Urinary bladder (tissue), 4 donors: ENCODE measurements around the gene BRICD5. TPM values are rescaled to one million over a fixed set of nuclear protein-coding genes. Genes with fewer than 3 reads are reported as not detected.
A peak's percentile ranks its signal among the peaks of the same experiment; 100 is the strongest.

ENCODE experiments used
- DNase-seq: peaks from one replicate; pipeline ENCODE4 v3.0.0-alpha.2; 2015; ENCODE audit errors: extremely low spot score
- H3K27ac ChIP-seq: one replicate; pipeline ENCODE4 v1.5.1; 2013; ENCODE audit warnings: low read depth, mild to moderate bottlenecking, moderate library complexity
- H3K36me3 ChIP-seq: one replicate; pipeline ENCODE4 v1.6.1; 2013; ENCODE audit warnings: mild to moderate bottlenecking, moderate library complexity; ENCODE audit not compliant: insufficient read depth
- H3K4me1 ChIP-seq: one replicate; pipeline ENCODE4 v1.6.1; 2013; ENCODE audit warnings: mild to moderate bottlenecking, moderate library complexity; ENCODE audit not compliant: insufficient read depth
- H3K4me3 ChIP-seq: one replicate; pipeline ENCODE4 v1.5.1; 2013; ENCODE audit warnings: low read depth, low read length
- WGBS: extraction: QIAGEN DNeasy Blood & Tissue Kit; methylation state at CpG from one replicate; pipeline ENCODE4 v1.1.7; 2013; 5-methylcytosine and 5-hydroxymethylcytosine counted together
- polyA plus RNA-seq: library from polyadenylated mRNA; stranded (reverse); fragments of 200-250 nt; gene quantifications from one replicate; pipeline ENCODE4 v1.2.3, GENCODE V29; 2013
- total RNA-seq: library from RNA; depleted of rRNA; stranded (reverse); fragments of >200 nt; gene quantifications from one replicate; pipeline ENCODE4 v1.2.3, GENCODE V29; 2014
- donor health status: healthy with polysubstance abuse.
- donor health status: healthy.

BRICD5 gene
- total and polyA plus RNA-seq, 2 donors: 4.0 to 5.0 TPM

- H3K27ac ChIP-seq: peak within 1 kb of the TSS; percentile 82
- under 1% methylated on average over 82 of the region's 82 CpGs for WGBS
- H3K4me1 ChIP-seq: no peaks in the 10 kb centered on the region
- no peaks in the 10 kb centered on the region for H3K36me3 ChIP-seq
- peak; percentile 95 for DNase-seq
- peak within 1 kb of the TSS; percentile 86 for H3K4me3 ChIP-seq
Measured at GRCh38 chr16:2223221-2223941, 12.7 kb upstream of the BRICD5 start, which contains the start of gene E4F1. Gene E4F1, plus strand, starts transcription at chr16:2223591. Its CDS starts 23 bp downstream, at chr16:2223614.

GRCh38 chr16:2216330-2216729, 5.7 kb upstream of the BRICD5 start:
- DNase-seq: no peak
- H3K4me1 ChIP-seq: no peaks in the 10 kb centered on the region
- H3K4me3 ChIP-seq: no peak overlapping the region
- 94% methylated on average over 4 of the region's 4 CpGs for WGBS
- H3K36me3 ChIP-seq: no peaks in the 10 kb centered on the region
- no peak overlapping the region for H3K27ac ChIP-seq

- peak within 1 kb of the TSS; percentile 70 for H3K27ac ChIP-seq
- no peaks in the 10 kb centered on the region for H3K36me3 ChIP-seq
- peak within 1 kb of the TSS; percentile 68 for H3K4me3 ChIP-seq
- DNase-seq: no peak
- WGBS: 1% methylated on average over 48 of the region's 48 CpGs
- no peaks in the 10 kb centered on the region for H3K4me1 ChIP-seq
Measured at GRCh38 chr16:2214719-2214968, 4.0 kb upstream of the BRICD5 start, which contains the start of gene PGP. Gene PGP, minus strand, starts transcription at chr16:2214840. Its CDS starts 63 bp downstream, at chr16:2214777.

GRCh38 chr16:2213817-2214718, 3.4 kb upstream of the BRICD5 start:
- DNase-seq: no peak
- Histone ChIP-seq H3K4me1 (no peaks in the 10 kb centered on the region), H3K36me3 (no peaks in the 10 kb centered on the region), H3K4me3 (peak overlapping the region; percentile 68), H3K27ac (peak overlapping the region; percentile 70)
- WGBS: under 1% methylated on average over 98 of the region's 98 CpGs

GRCh38 chr16:2212362-2213324, 2.0 kb upstream of the BRICD5 start:
- Histone ChIP-seq H3K4me3 (no peak overlapping the region), H3K27ac (no peak overlapping the region)
- no peak for DNase-seq

GRCh38 chr16:2211923-2212347, 1.3 kb upstream of the BRICD5 start:
- no peak overlapping the region for H3K4me3 ChIP-seq
- H3K4me1 ChIP-seq: no peaks in the 10 kb centered on the region
- no peaks in the 10 kb centered on the region for H3K36me3 ChIP-seq
- WGBS: 81% methylated on average over 11 of the region's 11 CpGs
- H3K27ac ChIP-seq: no peak overlapping the region
- DNase-seq: no peak

More at GRCh38 chr16:2212362-2213324, 2.0 kb upstream of the BRICD5 start:
- H3K4me1 ChIP-seq: no peaks in the 10 kb centered on the region
- 74% methylated on average over 19 of the region's 19 CpGs for WGBS
- no peaks in the 10 kb centered on the region for H3K36me3 ChIP-seq

GRCh38 chr16:2210009-2210332, 692 bp downstream of the BRICD5 start:
- WGBS: 94% methylated on average over 17 of the region's 17 CpGs
- Histone ChIP-seq H3K4me1 (peaks cover 2% of the 10 kb centered on the region), H3K36me3 (no peaks in the 10 kb centered on the region), H3K4me3 (no peak overlapping the region), H3K27ac (no peak overlapping the region)
- DNase-seq: no peak

- no peak overlapping the region for H3K27ac ChIP-seq
- 79% methylated on average over 29 of the region's 29 CpGs for WGBS
- H3K4me1 ChIP-seq: peaks cover 2% of the 10 kb centered on the region
- no peaks in the 10 kb centered on the region for H3K36me3 ChIP-seq
- H3K4me3 ChIP-seq: no peak overlapping the region
- no peak for DNase-seq
Measured at GRCh38 chr16:2209258-2210008, 1.2 kb downstream of the BRICD5 start.

GRCh38 chr16:2208772-2209171, 1.9 kb downstream of the BRICD5 start:
- H3K4me3 ChIP-seq: no peak overlapping the region
- H3K27ac ChIP-seq: no peak overlapping the region
- H3K4me1 ChIP-seq: peaks cover 2% of the 10 kb centered on the region
- WGBS: 91% methylated on average over 9 of the region's 9 CpGs
- DNase-seq: no peak
- H3K36me3 ChIP-seq: no peaks in the 10 kb centered on the region

GRCh38 chr16:2208308-2208707, 2.4 kb downstream of the BRICD5 start:
- 76% methylated on average over 23 of the region's 23 CpGs for WGBS

GRCh38 chr16:2207872-2208271, 2.8 kb downstream of the BRICD5 start:
- Histone ChIP-seq H3K4me3 (no peak overlapping the region), H3K4me1 (peaks cover 2% of the 10 kb centered on the region), H3K27ac (no peak overlapping the region), H3K36me3 (no peaks in the 10 kb centered on the region)
- 90% methylated on average over 9 of the region's 9 CpGs for WGBS
- no peak for DNase-seq

More at GRCh38 chr16:2208308-2208707, 2.4 kb downstream of the BRICD5 start:
- DNase-seq: no peak
- Histone ChIP-seq H3K27ac (no peak overlapping the region), H3K4me1 (peaks cover 2% of the 10 kb centered on the region), H3K4me3 (no peak overlapping the region), H3K36me3 (no peaks in the 10 kb centered on the region)

- peaks cover 2% of the 10 kb centered on the region for H3K4me1 ChIP-seq
- H3K4me3 ChIP-seq: no peak overlapping the region
- no peak overlapping the region for H3K27ac ChIP-seq
- no peaks in the 10 kb centered on the region for H3K36me3 ChIP-seq
- WGBS: 93% methylated on average over 23 of the region's 23 CpGs
- DNase-seq: no peak
Measured at GRCh38 chr16:2206780-2207433, 3.8 kb downstream of the BRICD5 start.
